Lower leg skin (tissue), 4 donors: ENCODE measurements around the gene PPP2R5D. TPM values are rescaled to one million over a fixed set of nuclear protein-coding genes. Genes with fewer than 3 reads are reported as not detected.
"Not testable (repeated sequence)": the region's sequence is repeated elsewhere in the genome, so short reads cannot be mapped to it uniquely, and the experiment has no call there.

Experiments used
- DNase-seq, 2 donors: peaks; one replicate each; pipeline ENCODE4 v3.0.0-alpha.2; 2019; ENCODE audit warnings: low spot score in 2 of 2
- H3K4me3 ChIP-seq: fragments of 200-600 bp; sonication (generic); 2 replicates; pipeline ENCODE4 v1.5.1; 2017; ENCODE audit warnings: mild to moderate bottlenecking, low read depth; ENCODE audit not compliant: poor library complexity, severe bottlenecking
- CTCF ChIP-seq, 3 donors: fragments of 450-650 bp; IDR thresholded peaks; one replicate each; pipeline ENCODE4 v1.5.1; 2016; ENCODE audit warnings: antibody characterized with exemption in 3 of 3, mild to moderate bottlenecking in 3 of 3, moderate library complexity in 2 of 3
- POLR2A ChIP-seq, 2 donors: fragments of 450-650 bp; IDR thresholded peaks; one replicate each; pipeline ENCODE4 v1.6.1; 2016 to 2017; ENCODE audit warnings: antibody characterized with exemption in 2 of 2, mild to moderate bottlenecking in 1 of 2, moderate library complexity in 1 of 2
- WGBS, 2 donors: methylation state at CpG; one replicate each; pipeline ENCODE4 v1.1.5; 2018; 5-methylcytosine and 5-hydroxymethylcytosine counted together
- intact Hi-C: fragments of 100-400 bp; cut with DNase I; formaldehyde crosslinking; loops from one replicate; pipeline ENCODE4 v1.15.0; 2023; ENCODE audit warnings: low total_unique reads
- total RNA-seq, 4 donors: library from RNA; depleted of rRNA; stranded (reverse); fragments of >200 nt; gene quantifications; one replicate each; pipeline ENCODE4 v1.1.0, GENCODE V29; 2016

The PPP2R5D gene
- total RNA-seq, 4 donors from 2014 or later: 26.3 to 49.4 (median 40.8) TPM

GRCh38 chr6:43037197-43037596 lies 52.8 kb downstream of the PPP2R5D start:
- WGBS, 2 donors: 80 to 87% methylated on average over 5 of the region's 5 CpGs
- TF ChIP-seq POLR2A (IDR thresholded peaks at IDR 0.05) (no peak), CTCF (IDR thresholded peaks at IDR 0.05) (no peak)
- H3K4me3 ChIP-seq: no peak overlapping the region
- intact Hi-C loops: no loop called here
- DNase-seq: no peak

GRCh38 chr6:43037706-43038105 lies 53.3 kb downstream of the PPP2R5D start:
- 84 to 95% methylated on average over 8 to 9 of the region's 9 CpGs for WGBS, 2 donors
- TF ChIP-seq POLR2A (IDR thresholded peaks at IDR 0.05) (no peak), CTCF (IDR thresholded peaks at IDR 0.05) (no peak)
- H3K4me3 ChIP-seq: no peak overlapping the region
- intact Hi-C loops: no loop called here
- DNase-seq: no peak

GRCh38 chr6:43038727-43039126 lies 54.4 kb downstream of the PPP2R5D start:
- 82 to 84% methylated on average over 9 of the region's 9 CpGs for WGBS, 2 donors
- intact Hi-C loops: no loop called here
- TF ChIP-seq CTCF (IDR thresholded peaks at IDR 0.05) (no peak), POLR2A (IDR thresholded peaks at IDR 0.05) (no peak)
- no peak for DNase-seq
- H3K4me3 ChIP-seq: no peak overlapping the region

GRCh38 chr6:43040542-43041257 lies 56.3 kb downstream of the PPP2R5D start:
- TF ChIP-seq CTCF (IDR thresholded peaks at IDR 0.05) (no peak), POLR2A (IDR thresholded peaks at IDR 0.05) (no peak)
- WGBS, 2 donors: 90 to 96% methylated on average over 17 to 18 of the region's 18 CpGs
- H3K4me3 ChIP-seq: no peak overlapping the region
- DNase-seq: no peak
- intact Hi-C loops: no loop called here

GRCh38 chr6:43041475-43041874 lies 57.1 kb downstream of the PPP2R5D start:
- H3K4me3 ChIP-seq, intact Hi-C loops, DNase-seq: not testable (repeated sequence)
- 92 to 96% methylated on average over 8 of the region's 8 CpGs for WGBS, 2 donors

- intact Hi-C loops: no loop called here
- no peak for TF ChIP-seq CTCF (IDR thresholded peaks at IDR 0.05)
- no peak for TF ChIP-seq POLR2A (IDR thresholded peaks at IDR 0.05)
- no peak for DNase-seq
- H3K4me3 ChIP-seq: no peak overlapping the region
- 92 to 94% methylated on average over 9 of the region's 9 CpGs for WGBS, 2 donors
Measured at GRCh38 chr6:43043310-43043709, 58.9 kb downstream of the PPP2R5D start.
